RWPE2 (cell line): Measurements from ENCODE around the gene RALB.

Experiments used
- ATAC-seq: fragments of 200-7000 bp; cut with Tn5 transposase; 3 replicates; pipeline ENCODE4 v1.9.1; 2021; ENCODE audit warnings: low read depth
- DNase-seq: peaks from one replicate; pipeline ENCODE4 v3.0.0-alpha.2; 2020; ENCODE audit warnings: low spot score
- H3K27ac ChIP-seq: fragments of 450-650 bp; 2 replicates; pipeline ENCODE4 v1.5.1; 2017; ENCODE audit warnings: mild to moderate bottlenecking; ENCODE audit not compliant: poor library complexity, severe bottlenecking
- H3K27me3 ChIP-seq: fragments of 250-450 bp; sonication (Bioruptor Pico); 2 replicates; pipeline ENCODE4 v1.5.1; 2021; ENCODE audit warnings: mild to moderate bottlenecking, moderate library complexity; ENCODE audit not compliant: insufficient read depth, poor library complexity, severe bottlenecking
- H3K36me3 ChIP-seq: fragments of 250-450 bp; sonication (Bioruptor Pico); 2 replicates; pipeline ENCODE4 v1.5.1; 2020; ENCODE audit warnings: low read depth, mild to moderate bottlenecking, moderate library complexity
- H3K4me1 ChIP-seq: fragments of 250-450 bp; sonication (Bioruptor Pico); 2 replicates; pipeline ENCODE4 v1.5.1; 2021; ENCODE audit warnings: mild to moderate bottlenecking, moderate library complexity; ENCODE audit not compliant: insufficient read depth, poor library complexity, severe bottlenecking
- H3K4me3 ChIP-seq: fragments of 250-450 bp; sonication (Bioruptor Pico); 2 replicates; pipeline ENCODE4 v1.5.1; 2021; ENCODE audit warnings: mild to moderate bottlenecking, moderate library complexity; ENCODE audit not compliant: severe bottlenecking
- H3K9me3 ChIP-seq: fragments of 250-450 bp; sonication (Bioruptor Pico); 2 replicates; pipeline ENCODE4 v1.5.1; 2021; ENCODE audit warnings: mild to moderate bottlenecking, moderate library complexity; ENCODE audit not compliant: severe bottlenecking
- TF ChIP-seq, protein P1 (sequence below): fragments of 450-650 bp; IDR thresholded peaks from one replicate; pipeline ENCODE4 v1.5.1; 2017; ENCODE audit warnings: mild to moderate bottlenecking, moderate library complexity; ENCODE audit not compliant: poor library complexity, severe bottlenecking

RALB gene

DNA sequence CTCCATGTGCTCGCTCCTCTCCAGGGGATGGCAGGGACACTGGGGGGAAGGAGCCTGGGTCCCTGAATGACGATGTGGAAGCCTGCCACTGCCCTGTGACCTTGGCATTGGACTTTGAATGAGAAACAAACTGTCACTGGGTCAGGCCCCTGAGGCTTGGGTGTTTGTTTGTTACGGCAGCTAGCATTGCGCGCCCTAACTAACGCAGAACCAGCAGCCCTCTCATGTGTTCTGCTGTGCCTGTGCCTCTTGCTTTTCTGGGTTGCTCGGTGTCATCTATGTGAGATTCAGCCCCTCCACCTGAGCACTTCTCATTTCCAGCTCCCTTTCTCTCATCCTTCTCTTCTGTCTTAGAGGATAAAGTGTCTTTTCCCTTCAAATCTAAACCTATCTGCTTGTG is 69.7 kb downstream of the RALB start:
- H3K27ac ChIP-seq = no peak overlapping the region
- TF ChIP-seq, protein P1, sequence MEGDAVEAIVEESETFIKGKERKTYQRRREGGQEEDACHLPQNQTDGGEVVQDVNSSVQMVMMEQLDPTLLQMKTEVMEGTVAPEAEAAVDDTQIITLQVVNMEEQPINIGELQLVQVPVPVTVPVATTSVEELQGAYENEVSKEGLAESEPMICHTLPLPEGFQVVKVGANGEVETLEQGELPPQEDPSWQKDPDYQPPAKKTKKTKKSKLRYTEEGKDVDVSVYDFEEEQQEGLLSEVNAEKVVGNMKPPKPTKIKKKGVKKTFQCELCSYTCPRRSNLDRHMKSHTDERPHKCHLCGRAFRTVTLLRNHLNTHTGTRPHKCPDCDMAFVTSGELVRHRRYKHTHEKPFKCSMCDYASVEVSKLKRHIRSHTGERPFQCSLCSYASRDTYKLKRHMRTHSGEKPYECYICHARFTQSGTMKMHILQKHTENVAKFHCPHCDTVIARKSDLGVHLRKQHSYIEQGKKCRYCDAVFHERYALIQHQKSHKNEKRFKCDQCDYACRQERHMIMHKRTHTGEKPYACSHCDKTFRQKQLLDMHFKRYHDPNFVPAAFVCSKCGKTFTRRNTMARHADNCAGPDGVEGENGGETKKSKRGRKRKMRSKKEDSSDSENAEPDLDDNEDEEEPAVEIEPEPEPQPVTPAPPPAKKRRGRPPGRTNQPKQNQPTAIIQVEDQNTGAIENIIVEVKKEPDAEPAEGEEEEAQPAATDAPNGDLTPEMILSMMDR = no peak
- no peaks in the 10 kb centered on the region for H3K36me3 ChIP-seq
- H3K4me3 ChIP-seq = no peak overlapping the region
- no peak for ATAC-seq
- H3K27me3 ChIP-seq = no peaks in the 10 kb centered on the region
- no peak for DNase-seq
- H3K4me1 ChIP-seq = peaks cover 6% of the 10 kb centered on the region
- no peaks in the 10 kb centered on the region for H3K9me3 ChIP-seq

DNA sequence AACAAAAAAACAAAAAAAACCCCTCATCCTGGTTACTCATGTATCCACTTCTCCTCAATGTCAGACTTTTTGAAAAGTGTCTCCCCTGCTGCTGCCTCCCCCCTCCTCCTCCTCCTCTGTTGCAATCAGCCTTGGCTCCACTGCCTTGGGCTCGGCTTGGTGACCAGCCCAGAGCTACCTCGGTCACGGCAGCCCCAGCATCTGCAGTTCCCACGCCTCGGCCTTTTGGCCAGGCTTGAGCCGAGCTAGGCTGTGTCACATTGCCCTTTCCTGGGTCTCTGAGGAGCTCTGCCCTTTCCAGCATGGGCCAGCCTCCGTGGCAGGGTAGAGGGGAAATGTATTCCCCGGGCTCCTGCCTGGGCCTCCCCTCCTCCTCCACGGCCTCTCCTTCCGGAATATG is 70.6 kb downstream of the RALB start:
- Histone ChIP-seq H3K4me3 (no peak overlapping the region), H3K27ac (no peak overlapping the region), H3K27me3 (no peaks in the 10 kb centered on the region), H3K4me1 (peaks cover 6% of the 10 kb centered on the region), H3K36me3 (no peaks in the 10 kb centered on the region), H3K9me3 (no peaks in the 10 kb centered on the region)
- no peak for ATAC-seq
- no peak for DNase-seq
- TF ChIP-seq, protein P1 = no peak

DNA sequence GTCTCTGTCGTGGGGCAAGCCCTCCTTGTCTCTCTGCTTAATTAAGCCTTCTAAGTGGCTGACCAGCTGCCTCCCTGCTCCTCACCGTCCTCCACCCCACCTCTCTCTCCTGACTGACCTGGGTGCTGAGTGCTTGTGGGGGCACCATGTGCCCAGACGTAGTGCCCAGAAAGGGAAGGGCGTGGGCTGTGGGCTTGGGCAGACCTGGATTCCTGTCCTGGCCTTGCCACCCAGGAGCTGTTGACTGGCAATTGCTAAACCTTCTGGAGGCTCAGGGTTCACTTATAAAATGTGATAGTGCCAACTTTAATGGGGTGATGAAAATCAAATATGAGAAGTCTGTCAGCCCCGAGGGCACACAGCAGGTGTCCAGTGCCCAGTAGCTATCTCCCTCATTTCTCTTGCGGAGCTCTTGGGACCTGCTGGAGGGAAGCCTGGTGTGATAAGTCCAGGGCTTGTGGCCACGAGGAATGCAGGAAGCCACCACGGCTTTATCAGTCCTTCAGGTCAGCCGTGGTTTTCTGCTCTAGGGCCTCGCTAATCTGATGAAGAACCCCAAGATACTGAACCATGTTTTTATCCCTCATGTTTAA is 71.3 kb downstream of the RALB start:
- no peaks in the 10 kb centered on the region for H3K27me3 ChIP-seq
- peaks cover 6% of the 10 kb centered on the region for H3K4me1 ChIP-seq
- DNase-seq = no peak
- TF ChIP-seq, protein P1 = no peak
- no peak overlapping the region for H3K4me3 ChIP-seq
- no peaks in the 10 kb centered on the region for H3K9me3 ChIP-seq
- H3K27ac ChIP-seq = no peak overlapping the region
- no peak for ATAC-seq
- no peaks in the 10 kb centered on the region for H3K36me3 ChIP-seq

DNA sequence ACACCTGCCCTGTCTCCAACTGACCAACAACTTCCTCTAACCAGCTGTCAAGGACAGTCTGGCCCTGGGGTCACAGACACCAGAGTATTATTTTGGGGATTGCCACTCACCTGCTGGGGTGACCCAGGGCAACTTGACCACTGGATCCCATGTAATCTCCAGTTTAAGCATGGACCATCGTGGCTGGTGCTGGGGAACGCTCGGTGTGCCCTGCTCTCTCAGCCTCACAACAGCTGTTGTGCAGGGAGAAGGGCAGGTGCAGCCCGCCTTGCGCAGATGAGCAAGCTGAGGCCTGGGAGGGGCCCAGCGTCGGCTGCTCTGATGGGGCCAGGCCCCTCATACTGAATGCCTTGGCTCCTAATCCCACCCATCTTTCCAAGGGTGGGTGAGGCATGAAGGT is 72.3 kb downstream of the RALB start:
- no peaks in the 10 kb centered on the region for H3K9me3 ChIP-seq
- no peak overlapping the region for H3K4me3 ChIP-seq
- DNase-seq = no peak
- H3K36me3 ChIP-seq = no peaks in the 10 kb centered on the region
- H3K4me1 ChIP-seq = peaks cover 6% of the 10 kb centered on the region
- no peak overlapping the region for H3K27ac ChIP-seq
- TF ChIP-seq, protein P1 = no peak
- H3K27me3 ChIP-seq = no peaks in the 10 kb centered on the region
- no peak for ATAC-seq

DNA sequence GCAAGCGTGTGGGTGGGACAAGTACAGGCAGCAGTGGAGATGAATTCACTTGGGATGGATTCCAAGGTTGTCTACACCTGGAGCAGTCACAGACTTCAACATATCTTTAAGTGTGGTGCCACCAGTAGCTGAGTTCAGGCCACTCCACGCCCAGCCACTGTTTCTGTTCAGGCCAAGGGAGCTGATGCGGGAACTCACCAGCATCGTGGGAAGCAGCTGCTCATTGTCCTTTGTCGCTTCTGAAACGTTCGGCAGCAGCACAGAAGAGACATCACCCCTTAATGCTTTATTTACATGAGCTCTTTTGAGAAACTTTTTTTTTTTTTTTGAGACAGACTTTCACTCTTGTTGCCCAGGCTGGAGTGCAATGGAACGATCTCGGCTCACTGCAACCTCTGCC is 73.4 kb downstream of the RALB start:
- H3K36me3 ChIP-seq = no peaks in the 10 kb centered on the region
- no peaks in the 10 kb centered on the region for H3K9me3 ChIP-seq
- no peak for ATAC-seq
- no peak overlapping the region for H3K27ac ChIP-seq
- no peaks in the 10 kb centered on the region for H3K27me3 ChIP-seq
- no peak for DNase-seq
- TF ChIP-seq, protein P1 = no peak
- no peak overlapping the region for H3K4me3 ChIP-seq
- no peaks in the 10 kb centered on the region for H3K4me1 ChIP-seq
